CD4-positive, alpha-beta T cell treated with Interferon alpha-2 for 1 hour (primary cell): ENCODE results near the gene XPOT.
A peak's percentile ranks its signal among the peaks of the same experiment; 100 is the strongest.
"Not testable (repeated sequence)": the region's sequence is repeated elsewhere in the genome, so short reads cannot be mapped to it uniquely, and the experiment has no call there.

Source experiments
- DNase-seq, 2 donors: peaks; one replicate each; pipeline ENCODE4 v3.0.0-alpha.2; 2020 to 2022

Gene XPOT

GRCh38 chr12:64403707-64404469 is at the start of gene XPOT:
XPOT (plus strand) TSS chr12:64404392; CDS start chr12:64410036, 5,644 bp downstream.
- peak; percentile 94 to 95 for DNase-seq

- not testable (repeated sequence) for DNase-seq
Observed at GRCh38 chr12:64356209-64356608, 48.0 kb upstream of the XPOT start.

- not testable (repeated sequence) for DNase-seq
Observed at GRCh38 chr12:64361173-64361572, 43.0 kb upstream of the XPOT start.

- no peak for DNase-seq
Observed at GRCh38 chr12:64362721-64363305, 41.4 kb upstream of the XPOT start.

- DNase-seq: no peak
Observed at GRCh38 chr12:64383675-64384074, 20.5 kb upstream of the XPOT start.

- DNase-seq: peak in 1 of 2 donors; percentile 50
Observed at GRCh38 chr12:64385019-64385418, 19.2 kb upstream of the XPOT start.

- no peak for DNase-seq
Observed at GRCh38 chr12:64385468-64385867, 18.7 kb upstream of the XPOT start.

GRCh38 chr12:64387197-64387816 is 16.9 kb upstream of the XPOT start:
- DNase-seq: no peak

- DNase-seq: no peak
Observed at GRCh38 chr12:64389154-64389553, 15.0 kb upstream of the XPOT start.

GRCh38 chr12:64390275-64390851 is 13.8 kb upstream of the XPOT start, which contains the start of gene C12orf56:
C12orf56 (minus strand) TSS chr12:64390758; CDS start chr12:64390565, 193 bp downstream.
- DNase-seq: peak in 1 of 2 donors; percentile 19

- DNase-seq: peak in 1 of 2 donors; percentile 48
Observed at GRCh38 chr12:64392221-64392620, 12.0 kb upstream of the XPOT start.

- DNase-seq: no peak
Observed at GRCh38 chr12:64395739-64396138, 8.5 kb upstream of the XPOT start.

- DNase-seq: peak in 1 of 2 donors; percentile 59
Observed at GRCh38 chr12:64400041-64400440, 4.2 kb upstream of the XPOT start.

GRCh38 chr12:64402181-64402580 is 2.0 kb upstream of the XPOT start:
- no peak for DNase-seq

- DNase-seq: peak in 1 of 2 donors; percentile 44
Observed at GRCh38 chr12:64404470-64405256, 471 bp downstream of the XPOT start.

- no peak for DNase-seq
Observed at GRCh38 chr12:64407342-64408223, 3.4 kb downstream of the XPOT start.

GRCh38 chr12:64411427-64411826 is 7.2 kb downstream of the XPOT start:
- DNase-seq: no peak

GRCh38 chr12:64412459-64412858 is 8.3 kb downstream of the XPOT start:
- no peak for DNase-seq

GRCh38 chr12:64413884-64414283 is 9.7 kb downstream of the XPOT start:
- no peak for DNase-seq

- DNase-seq: no peak
Observed at GRCh38 chr12:64418209-64418608, 14.0 kb downstream of the XPOT start.

- DNase-seq: no peak
Observed at GRCh38 chr12:64419696-64420095, 15.5 kb downstream of the XPOT start.

GRCh38 chr12:64427988-64428387 is 23.8 kb downstream of the XPOT start:
- no peak for DNase-seq
